H1 (cell line): ENCODE measurements around the gene TFB1M. TPM values are rescaled to one million over a fixed set of nuclear protein-coding genes. Genes with fewer than 3 reads are reported as not detected.

Experiments used
- CTCF ChIA-PET: fragments of 300-600 bp; sonication (Branson Sonifier 250); formaldehyde crosslinking; loops from one replicate; lab custom pipeline; 2021; ENCODE audit not compliant: partially characterized antibody; lab: Charles Lee
- POLR2A ChIA-PET: fragments of 300-600 bp; sonication (Branson Sonifier 250); formaldehyde crosslinking; loops from one replicate; lab custom pipeline; 2021; ENCODE audit warnings: inconsistent platforms; ENCODE audit not compliant: partially characterized antibody; lab: Charles Lee
- DNase-seq, 2 experiments: peaks; one replicate each; pipeline versions ENCODE4 v3.0.0 to v3.0.0-alpha.2; 2010 to 2022; ENCODE audit warnings: low spot score in 2 of 2, low read depth in 1 of 2, mixed read lengths in 1 of 2
- FAIRE-seq: peaks from 2 replicates; lab custom pipeline; 2011; peaks lifted over from hg19 to GRCh38; lab: Jason Lieb, UNC
- H2AFZ ChIP-seq: 2 replicates; pipeline ENCODE4 v1.8.1; 2012; ENCODE audit warnings: low read length, inconsistent platforms
- H2AK5ac ChIP-seq: 2 replicates; pipeline ENCODE4 v1.6.1; 2013; ENCODE audit warnings: low read depth, low read length
- H2BK120ac ChIP-seq: replicated peaks from 2 replicates; pipeline ENCODE3; 2013; ENCODE audit warnings: low read depth, low read length, inconsistent platforms
- H2BK12ac ChIP-seq: 2 replicates; pipeline ENCODE4 v1.6.1; 2013; ENCODE audit warnings: low read depth, low read length
- H2BK15ac ChIP-seq: 2 replicates; pipeline ENCODE4 v1.6.1; 2013; ENCODE audit warnings: low read length
- H2BK20ac ChIP-seq: 2 replicates; pipeline ENCODE4 v1.6.1; 2013; ENCODE audit warnings: low read length
- H2BK5ac ChIP-seq: 2 replicates; pipeline ENCODE4 v1.6.1; 2013; ENCODE audit warnings: low read depth, low read length
- H3K14ac ChIP-seq: 2 replicates; pipeline ENCODE4 v1.6.1; 2013; ENCODE audit warnings: inconsistent platforms; ENCODE audit not compliant: insufficient read length
- H3K18ac ChIP-seq: 2 replicates; pipeline ENCODE4 v1.6.1; 2013; ENCODE audit warnings: low read length; ENCODE audit errors: extremely low read depth
- H3K23ac ChIP-seq: 2 replicates; pipeline ENCODE4 v1.6.1; 2013; ENCODE audit warnings: inconsistent platforms; ENCODE audit not compliant: insufficient read length
- H3K23me2 ChIP-seq: 2 replicates; pipeline ENCODE4 v1.6.1; 2013; ENCODE audit warnings: low read depth, low read length
- H3K27ac ChIP-seq: 2 replicates; pipeline ENCODE4 v1.6.1; 2011; ENCODE audit warnings: low read depth, low read length, inconsistent platforms
- H3K27me3 ChIP-seq, 4 experiments: replicated peaks in 1 of 4; 1 replicate in 1 of 4; 2 replicates in 3 of 4; pipeline versions ENCODE4 v1.6.1 to v1.8.1; 2011 to 2013; ENCODE audit warnings: low read length in 3 of 4, mild to moderate bottlenecking in 3 of 4, inconsistent platforms in 2 of 4, mixed read lengths in 2 of 4, moderate library complexity in 1 of 4; ENCODE audit not compliant: control insufficient read depth in 3 of 4, insufficient read depth in 3 of 4; ENCODE audit errors: extremely low read depth in 1 of 4
- H3K36me3 ChIP-seq, 4 experiments: 2 replicates each; pipeline versions ENCODE4 v1.6.1 to v1.8.1; 2011 to 2013; ENCODE audit warnings: mild to moderate bottlenecking in 4 of 4, low read length in 3 of 4, moderate library complexity in 2 of 4, control low read depth in 1 of 4, inconsistent platforms in 1 of 4; ENCODE audit not compliant: insufficient read depth in 4 of 4, control insufficient read depth in 2 of 4
- H3K4ac ChIP-seq: replicated peaks from 2 replicates; pipeline ENCODE3; 2013; ENCODE audit warnings: low read length, low read depth, mixed read lengths, inconsistent platforms; ENCODE audit not compliant: insufficient read length
- H3K4me1 ChIP-seq, 4 experiments: replicated peaks in 1 of 4; 1 replicate in 1 of 4; 2 replicates in 3 of 4; pipeline versions ENCODE4 v1.6.1 to v1.8.1; 2011 to 2013; ENCODE audit warnings: low read length in 3 of 4, inconsistent platforms in 2 of 4, mixed read lengths in 1 of 4; ENCODE audit not compliant: insufficient read depth in 4 of 4, control insufficient read depth in 3 of 4
- H3K4me2 ChIP-seq, 2 experiments: 2 replicates each; pipeline versions ENCODE4 v1.6.1 to v1.8.1; 2011 to 2013; ENCODE audit warnings: low read depth in 2 of 2, low read length in 2 of 2, control low read depth in 1 of 2, inconsistent platforms in 1 of 2, mild to moderate bottlenecking in 1 of 2; ENCODE audit not compliant: insufficient read depth in 1 of 2
- H3K4me3 ChIP-seq, 4 experiments: fragments of 200-600, 300-600 bp in 1 of 4; sonication (generic), shearing (Covaris generic), sonication (Bioruptor Twin) in 1 of 4; 2 replicates each; pipeline versions ENCODE4 v1.5.1 to v1.8.1; 2011 to 2016; ENCODE audit warnings: low read length in 4 of 4, low read depth in 3 of 4, control low read depth in 2 of 4, inconsistent platforms in 2 of 4, mild to moderate bottlenecking in 2 of 4, mixed read lengths in 1 of 4, moderate library complexity in 1 of 4; ENCODE audit not compliant: insufficient read depth in 2 of 4; ENCODE audit errors: extremely low read depth in 1 of 4
- H3K56ac ChIP-seq: replicated peaks from 2 replicates; pipeline ENCODE3; 2013; ENCODE audit warnings: low read depth, mild to moderate bottlenecking, mixed read lengths, low read length, inconsistent platforms; ENCODE audit not compliant: insufficient read length
- H3K79me1 ChIP-seq: 2 replicates; pipeline ENCODE4 v1.6.1; 2013; ENCODE audit warnings: low read depth, low read length, control low read depth
- H3K79me2 ChIP-seq, 2 experiments: 2 replicates each; pipeline versions ENCODE4 v1.6.1 to v1.8.1; 2012 to 2013; ENCODE audit warnings: low read length in 2 of 2, mild to moderate bottlenecking in 2 of 2, inconsistent platforms in 1 of 2; ENCODE audit not compliant: insufficient read depth in 2 of 2, control insufficient read depth in 1 of 2
- H3K9ac ChIP-seq, 4 experiments: replicated peaks in 1 of 4; 1 replicate in 1 of 4; 2 replicates in 3 of 4; pipeline versions ENCODE4 v1.6.1 to v1.8.1; 2011 to 2013; ENCODE audit warnings: low read depth in 3 of 4, low read length in 3 of 4, control low read depth in 2 of 4, mild to moderate bottlenecking in 2 of 4, moderate library complexity in 2 of 4, inconsistent platforms in 1 of 4; ENCODE audit errors: extremely low read depth in 1 of 4
- H3K9me3 ChIP-seq, 2 experiments: 2 replicates each; pipeline versions ENCODE4 v1.6.1 to v1.8.1; 2012 to 2013; ENCODE audit warnings: mild to moderate bottlenecking in 2 of 2, moderate library complexity in 2 of 2, control low read depth in 1 of 2, inconsistent platforms in 1 of 2, low read depth in 1 of 2, low read length in 1 of 2, mixed read lengths in 1 of 2; ENCODE audit not compliant: insufficient read depth in 2 of 2
- H4K20me1 ChIP-seq, 2 experiments: replicated peaks in 1 of 2; 2 replicates each; pipeline versions ENCODE3 to v1.8.1; 2011 to 2013; ENCODE audit warnings: inconsistent platforms in 2 of 2, low read length in 2 of 2, mild to moderate bottlenecking in 1 of 2; ENCODE audit not compliant: insufficient read depth in 2 of 2, control insufficient read depth in 1 of 2
- H4K5ac ChIP-seq: 2 replicates; pipeline ENCODE4 v1.6.1; 2013; ENCODE audit warnings: low read length, low read depth, mixed read lengths, inconsistent platforms; ENCODE audit not compliant: insufficient read length
- H4K8ac ChIP-seq: 2 replicates; pipeline ENCODE4 v1.8.0; 2013; ENCODE audit warnings: mild to moderate bottlenecking, moderate library complexity, low read length, inconsistent platforms; ENCODE audit not compliant: insufficient read depth; ENCODE audit errors: extremely low read depth
- H4K91ac ChIP-seq: replicated peaks from 2 replicates; pipeline ENCODE3; 2013; ENCODE audit warnings: low read length, mixed read lengths, inconsistent platforms; ENCODE audit not compliant: insufficient read length
- BACH1 ChIP-seq: IDR thresholded peaks from 2 replicates; pipeline ENCODE4 v1.6.1; 2012; ENCODE audit warnings: low read length, improper control_type of control experiment
- FOSL1 ChIP-seq: IDR thresholded peaks from 2 replicates; pipeline ENCODE4 v1.6.1; 2011; ENCODE audit warnings: mild to moderate bottlenecking, low read depth, low read length, moderate library complexity; ENCODE audit not compliant: insufficient read depth
- GTF2F1 ChIP-seq: IDR thresholded peaks from 2 replicates; pipeline ENCODE4 v1.6.1; 2012; ENCODE audit warnings: low read depth, low read length, improper control_type of control experiment, borderline replicate concordance
- JUND ChIP-seq: IDR thresholded peaks from 2 replicates; pipeline ENCODE4 v1.6.1; 2011; ENCODE audit warnings: mild to moderate bottlenecking, improper control_type of control experiment, low read length
- MAFK ChIP-seq: IDR thresholded peaks from 2 replicates; pipeline ENCODE4 v1.6.1; 2012; ENCODE audit warnings: low read depth, mild to moderate bottlenecking, improper control_type of control experiment, low read length
- POLR2A ChIP-seq, 2 experiments: IDR thresholded peaks; 1 replicate in 1 of 2; 2 replicates in 1 of 2; pipeline ENCODE4 v1.6.1; 2011; ENCODE audit warnings: low read depth in 2 of 2, low read length in 2 of 2, mild to moderate bottlenecking in 2 of 2; ENCODE audit errors: control extremely low read depth in 1 of 2
- RBBP5 ChIP-seq: IDR thresholded peaks from 2 replicates; pipeline ENCODE4 v1.7.1; 2012; ENCODE audit warnings: low read depth, mild to moderate bottlenecking, inconsistent platforms, low read length, moderate library complexity, borderline replicate concordance
- RFX5 ChIP-seq: IDR thresholded peaks from 2 replicates; pipeline ENCODE4 v1.6.1; 2011; ENCODE audit warnings: low read depth, low read length, improper control_type of control experiment, borderline replicate concordance
- WGBS, 2 experiments: shearing (Covaris generic) in 1 of 2; methylation state at CpG; one replicate each; pipeline versions ENCODE4 v1.1.6 to v1.1.7; 2013 to 2015; ENCODE audit warnings: low lambda C conversion rate in 2 of 2, mixed read lengths in 2 of 2, inconsistent platforms in 1 of 2, low coverage in 1 of 2, missing lambda C conversion rate in 1 of 2; ENCODE audit not compliant: insufficient replicate concordance in 2 of 2, insufficient coverage in 1 of 2, insufficient read length in 1 of 2; ENCODE audit errors: extremely low coverage in 1 of 2, missing lambda C conversion rate in 1 of 2; 5-methylcytosine and 5-hydroxymethylcytosine counted together
- polyA plus RNA-seq, 7 experiments: library from polyadenylated mRNA; depleted of rRNA in 3 of 7; stranded (reverse) in 5 of 7; unstranded in 2 of 7; fragments of >200 nt in 5 of 7; fragments of 200-250 nt in 2 of 7; gene quantifications; 1 replicate in 5 of 7; 2 replicates in 1 of 7; 4 replicates in 1 of 7; pipeline versions ENCODE4 v1.2.1 to v1.2.3, GENCODE V29; 2011 to 2013; ENCODE audit warnings: missing spikeins in 2 of 7, mixed read lengths in 2 of 7
- total RNA-seq: library from RNA; stranded (reverse); fragmentation: NEBNext Ultra II Directional; extraction: Animal tissue kit (Norgen Biotek cat#: 25700); gene quantifications from 2 replicates; pipeline ENCODE4 v1.2.1, GENCODE V29; 2021

TFB1M gene
- total and polyA plus RNA-seq, 2 of the 8 experiments (the other 6 are each of a cell fraction or from before 2014, with no cell fraction given): 28.2 to 49.4 TPM

DNA sequence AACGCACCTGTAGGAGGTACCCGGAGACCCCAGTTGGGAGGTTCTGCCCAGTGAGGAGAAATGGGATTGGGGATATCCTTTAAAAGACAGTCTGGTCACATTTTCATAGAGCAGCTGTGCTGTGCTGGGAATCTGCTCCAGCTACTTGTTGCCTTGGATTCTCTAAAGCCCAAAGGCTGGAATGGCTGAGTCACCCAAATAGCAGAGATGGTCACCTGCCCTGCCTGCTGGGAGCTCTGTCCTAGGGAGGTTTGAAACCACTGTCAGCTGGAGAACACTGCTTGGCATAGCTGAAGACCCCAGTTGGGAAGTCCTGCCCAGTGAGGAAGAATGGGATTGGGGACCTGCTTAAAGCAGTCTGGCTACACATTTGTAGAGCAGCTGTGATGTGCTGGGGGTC, 34.8 kb upstream of the TFB1M start:
- Histone ChIP-seq H4K8ac (no peak overlapping the region; the same call in 1 of the 2 replicates), H4K20me1 (no peaks in the 10 kb centered on the region), H3K4me1 (no peaks in the 10 kb centered on the region), H3K9ac (no peak overlapping the region), H3K9me3 (no peaks in the 10 kb centered on the region), H3K18ac (no peak overlapping the region), H3K79me1 (no peaks in the 10 kb centered on the region), H3K4me3 (no peak overlapping the region), H3K23me2 (no peaks in the 10 kb centered on the region), H2BK5ac (no peak overlapping the region), H2AK5ac (no peak overlapping the region), H2BK15ac (no peak overlapping the region), H3K27ac (no peak overlapping the region), H3K36me3 (no peaks in the 10 kb centered on the region), H2BK120ac (no peak overlapping the region), H4K91ac (no peak overlapping the region), H3K14ac (no peak overlapping the region), H3K79me2 (no peaks in the 10 kb centered on the region), H2AFZ (no peak overlapping the region), H3K23ac (no peak overlapping the region), H2BK12ac (no peak overlapping the region), H3K4ac (no peak overlapping the region), H3K27me3 (no peaks in the 10 kb centered on the region), H3K56ac (no peak overlapping the region), H2BK20ac (no peak overlapping the region), H3K4me2 (no peak overlapping the region), H4K5ac (no peak overlapping the region)
- ChIA-PET POLR2A (no interaction called here), CTCF (interaction anchor here (1.6 kb wide), 2 partner anchors 9 to 146 kb away, joined by 5 to 6 read pairs; no protein-coding TSS in a partner anchor)
- WGBS, 2 experiments: 82% methylated on average over 2 of the region's 2 CpGs; no CpG with 5 or more reads in 1 of the 2 experiments
- TF ChIP-seq MAFK (no peak), FOSL1 (no peak), RBBP5 (no peak), GTF2F1 (no peak), JUND (no peak), POLR2A (IDR thresholded peaks at IDR 0.05; ENCODE audit: control extremely low read depth in 1 of 2, low read depth in 2 of 2, low read length in 2 of 2) (no peak), RFX5 (no peak), BACH1 (no peak)
- DNase-seq (no peak), FAIRE-seq (no peak)
